GM12875 (cell line): ENCODE data around the gene OR6Y1.

Experiments used
- H3K4me3 ChIP-seq: one replicate; pipeline ENCODE4 v1.5.1; 2011; ENCODE audit warnings: low read depth, low read length, control low read depth
- CTCF ChIP-seq: IDR thresholded peaks from 2 replicates; pipeline ENCODE4 v1.5.1; 2011; ENCODE audit warnings: low read depth, mild to moderate bottlenecking, control low read depth, inconsistent platforms, low read length, moderate library complexity, borderline replicate concordance; ENCODE audit not compliant: insufficient read depth

OR6Y1 gene

GRCh38 chr1:158554352-158554751, at the start of gene OR6Y1:
OR6Y1 (minus strand) TSS chr1:158554405; CDS start chr1:158548105, 6,300 bp downstream.
- H3K4me3 ChIP-seq = no peak within 1 kb of the TSS
- no peak for TF ChIP-seq CTCF

- H3K4me3 ChIP-seq = no peak overlapping the region
- TF ChIP-seq CTCF = no peak
These were observed 46.5 kb upstream of the OR6Y1 start for GRCh38 chr1:158600735-158601134.

- no peak overlapping the region for H3K4me3 ChIP-seq
- TF ChIP-seq CTCF = no peak
These were observed 32.7 kb upstream of the OR6Y1 start for GRCh38 chr1:158586942-158587341.

GRCh38 chr1:158583962-158584361, 29.8 kb upstream of the OR6Y1 start:
- TF ChIP-seq CTCF = no peak
- no peak overlapping the region for H3K4me3 ChIP-seq

- no peak within 1 kb of the TSS for H3K4me3 ChIP-seq
- TF ChIP-seq CTCF = no peak
These were observed 25.5 kb upstream of the OR6Y1 start, which contains the start of gene OR10X1 for GRCh38 chr1:158579733-158580132. OR10X1 (minus strand) TSS chr1:158579899; CDS start chr1:158579899, 0 bp downstream.

GRCh38 chr1:158577561-158577960, 23.4 kb upstream of the OR6Y1 start:
- no peak overlapping the region for H3K4me3 ChIP-seq
- no peak for TF ChIP-seq CTCF

- no peak for TF ChIP-seq CTCF
- H3K4me3 ChIP-seq = no peak overlapping the region
These were observed 18.0 kb upstream of the OR6Y1 start for GRCh38 chr1:158572226-158572625.
